Natural killer cell (primary cell): ENCODE measurements around the gene IFT80. TPM values are rescaled to one million over a fixed set of nuclear protein-coding genes. Genes with fewer than 3 reads are reported as not detected.

ENCODE experiments used
- ATAC-seq, 3 donors: fragments of 150-1000 bp in 2 of 3; fragments of 200-7000 bp in 1 of 3; cut with Tn5 transposase; 1 replicate in 1 of 3; 2 replicates in 2 of 3; pipeline ENCODE4 v1.10.0; 2021; ENCODE audit warnings: mild to moderate bottlenecking in 2 of 3, moderate library complexity in 2 of 3
- DNase-seq, 2 donors: peaks; one replicate each; pipeline versions ENCODE4 v3.0.0 to v3.0.0-alpha.2; 2013 to 2021; ENCODE audit warnings: mixed read lengths in 1 of 2
- H3K27ac ChIP-seq: one replicate; pipeline ENCODE4 v1.5.1; 2013; ENCODE audit warnings: mild to moderate bottlenecking, low read length
- H3K27me3 ChIP-seq: one replicate; pipeline ENCODE4 v1.6.1; 2013; ENCODE audit warnings: low read length; ENCODE audit not compliant: control insufficient read depth, insufficient read depth
- H3K36me3 ChIP-seq: one replicate; pipeline ENCODE4 v1.6.1; 2013; ENCODE audit warnings: low read length; ENCODE audit not compliant: control insufficient read depth, insufficient read depth
- H3K4me1 ChIP-seq: one replicate; pipeline ENCODE4 v1.6.1; 2013; ENCODE audit warnings: low read length; ENCODE audit not compliant: control insufficient read depth, insufficient read depth
- H3K4me3 ChIP-seq: one replicate; pipeline ENCODE4 v1.5.1; 2013; ENCODE audit warnings: low read length
- H3K9me3 ChIP-seq: one replicate; pipeline ENCODE4 v1.6.1; 2013; ENCODE audit warnings: low read length; ENCODE audit not compliant: control insufficient read depth, insufficient read depth
- H3K27ac Mint-ChIP-seq, 2 donors: one replicate each; pipeline ENCODE4 v1.8.0; 2022; ENCODE audit warnings: mild to moderate bottlenecking in 2 of 2, mixed read lengths in 2 of 2, moderate library complexity in 1 of 2
- H3K27me3 Mint-ChIP-seq, 2 donors: one replicate each; pipeline ENCODE4 v1.8.0; 2022; ENCODE audit warnings: low read depth in 2 of 2, mixed read lengths in 2 of 2
- H3K36me3 Mint-ChIP-seq: one replicate; pipeline ENCODE4 v1.8.0; 2022; ENCODE audit warnings: mixed read lengths
- H3K4me1 Mint-ChIP-seq, 2 donors: one replicate each; pipeline ENCODE4 v1.8.0; 2022; ENCODE audit warnings: mixed read lengths in 2 of 2
- H3K4me3 Mint-ChIP-seq: one replicate; pipeline ENCODE4 v1.8.0; 2022; ENCODE audit warnings: mild to moderate bottlenecking, moderate library complexity, mixed read lengths
- H3K9me3 Mint-ChIP-seq, 2 donors: one replicate each; pipeline ENCODE4 v1.8.0; 2022; ENCODE audit warnings: mixed read lengths in 2 of 2
- CTCF ChIP-seq: fragments of 200-600 bp; IDR thresholded peaks from one replicate; pipeline ENCODE4 v1.8.0; 2022; ENCODE audit warnings: antibody characterized with exemption
- WGBS: methylation state at CpG from one replicate; pipeline ENCODE4 v1.1.7; 2013; ENCODE audit warnings: missing lambda C conversion rate; ENCODE audit not compliant: insufficient coverage; 5-methylcytosine and 5-hydroxymethylcytosine counted together
- intact Hi-C: fragments of 100-400 bp; cut with micrococcal nuclease; formaldehyde crosslinking; loops from one replicate; pipeline ENCODE4 v1.14.2; 2022
- total RNA-seq, 4 donors: library from RNA; stranded (reverse); fragments of 120-200 nt in 1 of 4; gene quantifications; one replicate each; pipeline versions ENCODE4 v1.2.3 to v1.2.4, GENCODE V29; 2013 to 2022

The IFT80 gene
- total RNA-seq, 3 donors from 2014 or later (not counting 1 experiment from before 2014, with no cell fraction given) = 22.6 to 22.9 (median 22.9) TPM

- H3K4me3 Mint-ChIP-seq = no peak overlapping the region
- no peak for ATAC-seq
- peaks cover 7% of the 10 kb centered on the region for H3K36me3 Mint-ChIP-seq
These were observed 3.7 kb downstream of the IFT80 start for GRCh38 chr3:160395297-160395696.

GRCh38 chr3:160394009-160394392 lies 5.0 kb downstream of the IFT80 start:
- no peaks in the 10 kb centered on the region for H3K27me3 ChIP-seq
- Mint-ChIP-seq H3K27me3 (no peaks in the 10 kb centered on the region), H3K4me1 (peaks cover 11% of the 10 kb centered on the region in 2 donors), H3K36me3 (peaks cover 3% of the 10 kb centered on the region), H3K27ac (no peak overlapping the region), H3K4me3 (no peak overlapping the region), H3K9me3 (no peaks in the 10 kb centered on the region)
- no peak for TF ChIP-seq CTCF
- ATAC-seq (no peak), DNase-seq (no peak)
- intact Hi-C loops = no loop called here
- H3K4me1 ChIP-seq = no peaks in the 10 kb centered on the region
- no peak overlapping the region for H3K4me3 ChIP-seq
- H3K27ac ChIP-seq = no peak overlapping the region
- WGBS = 100% methylated on average over 1 of the region's 3 CpGs
- no peaks in the 10 kb centered on the region for H3K9me3 ChIP-seq
- H3K36me3 ChIP-seq = no peaks in the 10 kb centered on the region

More at GRCh38 chr3:160395297-160395696, 3.7 kb downstream of the IFT80 start:
- no peaks in the 10 kb centered on the region for H3K27me3 Mint-ChIP-seq
- no peaks in the 10 kb centered on the region for H3K9me3 Mint-ChIP-seq
- Histone ChIP-seq H3K4me1 (peaks cover 5% of the 10 kb centered on the region), H3K27ac (no peak overlapping the region), H3K36me3 (no peaks in the 10 kb centered on the region), H3K9me3 (no peaks in the 10 kb centered on the region), H3K4me3 (no peak overlapping the region), H3K27me3 (no peaks in the 10 kb centered on the region)
- peaks cover 17 to 22% of the 10 kb centered on the region in 2 donors for H3K4me1 Mint-ChIP-seq
- no peak overlapping the region for H3K27ac Mint-ChIP-seq
- no peak for TF ChIP-seq CTCF
- intact Hi-C loops = loop anchor here (5.0 kb wide), 1 partner anchor 827 kb away; the partner anchor contains the start of gene NMD3
- DNase-seq = no peak

- Histone ChIP-seq H3K4me3 (no peak overlapping the region), H3K9me3 (no peaks in the 10 kb centered on the region), H3K4me1 (no peaks in the 10 kb centered on the region), H3K27me3 (no peaks in the 10 kb centered on the region), H3K27ac (no peak overlapping the region), H3K36me3 (no peaks in the 10 kb centered on the region)
- no peaks in the 10 kb centered on the region for H3K36me3 Mint-ChIP-seq
- DNase-seq (no peak), ATAC-seq (no peak)
- WGBS = 95% methylated on average over 2 of the region's 2 CpGs
- intact Hi-C loops = no loop called here
- no peaks in the 10 kb centered on the region for H3K9me3 Mint-ChIP-seq
- no peak overlapping the region for H3K27ac Mint-ChIP-seq
- H3K4me1 Mint-ChIP-seq = peaks cover 6% of the 10 kb centered on the region in 2 donors
- no peak overlapping the region for H3K4me3 Mint-ChIP-seq
- TF ChIP-seq CTCF = no peak
- H3K27me3 Mint-ChIP-seq = no peaks in the 10 kb centered on the region
These were observed 5.5 kb downstream of the IFT80 start for GRCh38 chr3:160393346-160394008.

- H3K36me3 ChIP-seq = no peaks in the 10 kb centered on the region
- H3K4me1 ChIP-seq = no peaks in the 10 kb centered on the region
- no peaks in the 10 kb centered on the region for H3K36me3 Mint-ChIP-seq
- no peak overlapping the region for H3K27ac ChIP-seq
- TF ChIP-seq CTCF = no peak
- H3K4me3 Mint-ChIP-seq = no peak overlapping the region
- H3K9me3 ChIP-seq = no peaks in the 10 kb centered on the region
- no peaks in the 10 kb centered on the region for H3K4me1 Mint-ChIP-seq
- intact Hi-C loops = no loop called here
- no peak for ATAC-seq
- no peaks in the 10 kb centered on the region for H3K27me3 Mint-ChIP-seq
- no peaks in the 10 kb centered on the region for H3K9me3 Mint-ChIP-seq
- H3K4me3 ChIP-seq = no peak overlapping the region
- H3K27me3 ChIP-seq = no peaks in the 10 kb centered on the region
- H3K27ac Mint-ChIP-seq = no peak overlapping the region
- DNase-seq = no peak
These were observed 6.2 kb downstream of the IFT80 start for GRCh38 chr3:160392798-160393197.
